Esophagus squamous epithelium (tissue), 5 donors: ENCODE measurements around the gene NTMT1. TPM values are rescaled to one million over a fixed set of nuclear protein-coding genes. Genes with fewer than 3 reads are reported as not detected.
"Not testable (repeated sequence)": the region's sequence is repeated elsewhere in the genome, so short reads cannot be mapped to it uniquely, and the experiment has no call there.

Experiments used
- DNase-seq: peaks from one replicate; lab custom pipeline; 2025; lab: John Stamatoyannopoulos, UW
- H3K27ac ChIP-seq, 4 donors: fragments of 200-600 bp; sonication (generic); one replicate each; pipeline ENCODE4 v1.5.1; 2016 to 2019; ENCODE audit warnings: mild to moderate bottlenecking in 1 of 4
- H3K27me3 ChIP-seq, 4 donors: fragments of 200-600 bp; sonication (generic); 1 replicate in 3 of 4; 2 replicates in 1 of 4; pipeline versions ENCODE4 v1.5.1 to v1.6.0; 2017 to 2021; ENCODE audit warnings: antibody characterized with exemption in 1 of 4
- H3K36me3 ChIP-seq, 3 donors: fragments of 200-600 bp; sonication (generic); one replicate each; pipeline ENCODE4 v1.5.1; 2016 to 2019
- H3K4me1 ChIP-seq, 3 donors: fragments of 200-600 bp; sonication (generic); one replicate each; pipeline ENCODE4 v1.5.1; 2017 to 2019
- H3K4me3 ChIP-seq, 4 donors: fragments of 200-600 bp; sonication (generic); 1 replicate in 3 of 4; 2 replicates in 1 of 4; pipeline ENCODE4 v1.5.1; 2016 to 2019; ENCODE audit warnings: mild to moderate bottlenecking in 2 of 4, moderate library complexity in 1 of 4
- H3K9me3 ChIP-seq, 3 donors: fragments of 200-600 bp; sonication (generic); one replicate each; pipeline ENCODE4 v1.5.1; 2016 to 2019
- POLR2A ChIP-seq, 4 donors: fragments of 450-650 bp; IDR thresholded peaks; one replicate each; pipeline ENCODE4 v1.6.1; 2017; ENCODE audit warnings: antibody characterized with exemption in 4 of 4, mild to moderate bottlenecking in 4 of 4, moderate library complexity in 3 of 4
- WGBS, 2 donors: methylation state at CpG; one replicate each; pipeline ENCODE4 v1.1.5; 2018; 5-methylcytosine and 5-hydroxymethylcytosine counted together
- intact Hi-C: fragments of 100-400 bp; cut with DNase I; formaldehyde crosslinking; loops from one replicate; pipeline ENCODE4 v1.15.0; 2022
- total RNA-seq, 4 donors: library from RNA; depleted of rRNA; stranded (reverse); fragments of >200 nt; gene quantifications; one replicate each; pipeline ENCODE4 v1.1.0, GENCODE V29; 2016
- TF ChIP-seq, protein P1 (sequence below), 6 experiments: fragments of 450-650 bp in 4 of 6; fragments of 200-600 bp in 2 of 6; sonication (generic) in 2 of 6; IDR thresholded peaks; one replicate each; pipeline ENCODE4 v1.5.1; 2016 to 2019; ENCODE audit warnings: antibody characterized with exemption in 6 of 6, mild to moderate bottlenecking in 4 of 6, moderate library complexity in 4 of 6
- donor health status: DM: yes; HTN: yes; CAD: no.

The NTMT1 gene
- total RNA-seq, 4 donors from 2014 or later: 14.0 to 17.6 (median 16.0) TPM

GRCh38 chr9:129631674-129632129 lies 5.7 kb downstream of the NTMT1 start:
- intact Hi-C loops: no loop called here

GRCh38 chr9:129632460-129632859 lies 6.5 kb downstream of the NTMT1 start:
- intact Hi-C loops: no loop called here
- Histone ChIP-seq H3K4me1 (peaks cover 15 to 61% (median 32%) of the 10 kb centered on the region in 3 donors), H3K27me3 (no peaks in the 10 kb centered on the region), H3K9me3 (no peaks in the 10 kb centered on the region), H3K4me3 (no peak overlapping the region), H3K36me3 (peaks cover 25 to 52% (median 38%) of the 10 kb centered on the region in 3 donors), H3K27ac (no peak overlapping the region)
- no peak for DNase-seq
- no peak for TF ChIP-seq POLR2A (IDR thresholded peaks at IDR 0.05)
- 82 to 92% methylated on average over 4 to 5 of the region's 13 CpGs for WGBS, 2 donors

More at GRCh38 chr9:129631674-129632129, 5.7 kb downstream of the NTMT1 start:
- H3K4me1 ChIP-seq: peaks cover 22 to 61% (median 40%) of the 10 kb centered on the region in 3 donors
- H3K9me3 ChIP-seq: no peaks in the 10 kb centered on the region
- no peak for DNase-seq
- 43 to 52% methylated on average over 13 to 14 of the region's 19 CpGs for WGBS, 2 donors
- TF ChIP-seq, protein P1, sequence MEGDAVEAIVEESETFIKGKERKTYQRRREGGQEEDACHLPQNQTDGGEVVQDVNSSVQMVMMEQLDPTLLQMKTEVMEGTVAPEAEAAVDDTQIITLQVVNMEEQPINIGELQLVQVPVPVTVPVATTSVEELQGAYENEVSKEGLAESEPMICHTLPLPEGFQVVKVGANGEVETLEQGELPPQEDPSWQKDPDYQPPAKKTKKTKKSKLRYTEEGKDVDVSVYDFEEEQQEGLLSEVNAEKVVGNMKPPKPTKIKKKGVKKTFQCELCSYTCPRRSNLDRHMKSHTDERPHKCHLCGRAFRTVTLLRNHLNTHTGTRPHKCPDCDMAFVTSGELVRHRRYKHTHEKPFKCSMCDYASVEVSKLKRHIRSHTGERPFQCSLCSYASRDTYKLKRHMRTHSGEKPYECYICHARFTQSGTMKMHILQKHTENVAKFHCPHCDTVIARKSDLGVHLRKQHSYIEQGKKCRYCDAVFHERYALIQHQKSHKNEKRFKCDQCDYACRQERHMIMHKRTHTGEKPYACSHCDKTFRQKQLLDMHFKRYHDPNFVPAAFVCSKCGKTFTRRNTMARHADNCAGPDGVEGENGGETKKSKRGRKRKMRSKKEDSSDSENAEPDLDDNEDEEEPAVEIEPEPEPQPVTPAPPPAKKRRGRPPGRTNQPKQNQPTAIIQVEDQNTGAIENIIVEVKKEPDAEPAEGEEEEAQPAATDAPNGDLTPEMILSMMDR (IDR thresholded peaks at IDR 0.05): no peak
- no peak for TF ChIP-seq POLR2A (IDR thresholded peaks at IDR 0.05)
- H3K4me3 ChIP-seq: peak overlapping the region in 1 of 4 donors; percentile 12
- H3K27ac ChIP-seq: peak overlapping the region in 3 of 4 donors; percentile 5 to 43 (median 38)
- no peaks in the 10 kb centered on the region for H3K27me3 ChIP-seq
- peaks cover 17 to 45% (median 30%) of the 10 kb centered on the region in 3 donors for H3K36me3 ChIP-seq

GRCh38 chr9:129633207-129633606 lies 7.2 kb downstream of the NTMT1 start:
- no peak for DNase-seq
- TF ChIP-seq, protein P1 (IDR thresholded peaks at IDR 0.05): no peak
- no peak for TF ChIP-seq POLR2A (IDR thresholded peaks at IDR 0.05)
- Histone ChIP-seq H3K27ac (no peak overlapping the region), H3K36me3 (peaks cover 28 to 60% (median 46%) of the 10 kb centered on the region in 3 donors), H3K4me3 (no peak overlapping the region), H3K9me3 (no peaks in the 10 kb centered on the region), H3K27me3 (no peaks in the 10 kb centered on the region), H3K4me1 (peaks cover 9 to 53% (median 25%) of the 10 kb centered on the region in 3 donors)
- intact Hi-C loops: no loop called here
- 95 to 96% methylated on average over 4 of the region's 4 CpGs for WGBS, 2 donors

DNA sequence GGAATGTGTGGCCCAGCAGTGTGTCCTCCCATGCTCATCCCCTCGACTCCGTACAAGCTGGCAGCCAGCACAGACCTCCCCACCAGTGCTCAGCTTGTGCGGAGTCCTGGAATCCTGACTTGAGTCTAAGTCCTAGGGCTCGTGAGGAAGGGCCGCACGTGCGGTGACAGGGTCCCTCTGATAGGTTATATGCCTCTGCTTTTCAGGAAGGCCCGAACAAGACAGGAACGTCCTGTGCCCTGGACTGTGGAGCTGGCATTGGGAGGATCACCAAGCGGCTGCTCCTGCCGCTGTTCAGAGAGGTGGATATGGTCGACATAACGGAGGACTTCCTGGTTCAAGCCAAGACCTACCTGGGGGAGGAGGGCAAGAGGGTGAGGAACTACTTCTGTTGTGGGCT lies 7.9 kb downstream of the NTMT1 start:
- TF ChIP-seq, protein P1 (IDR thresholded peaks at IDR 0.05): no peak
- TF ChIP-seq POLR2A (IDR thresholded peaks at IDR 0.05): no peak
- H3K27me3 ChIP-seq: no peaks in the 10 kb centered on the region
- DNase-seq: no peak
- H3K9me3 ChIP-seq: no peaks in the 10 kb centered on the region
- peaks cover 9 to 47% (median 21%) of the 10 kb centered on the region in 3 donors for H3K4me1 ChIP-seq
- H3K4me3 ChIP-seq: no peak overlapping the region
- H3K36me3 ChIP-seq: peaks cover 28 to 66% (median 48%) of the 10 kb centered on the region in 3 donors
- whole genome bisulfite sequencing, 2 donors: 60 to 74% methylated on average over 1 to 4 of the region's 13 CpGs
- intact Hi-C loops: no loop called here
- peak overlapping the region in 1 of 4 donors; percentile 5 for H3K27ac ChIP-seq

DNA sequence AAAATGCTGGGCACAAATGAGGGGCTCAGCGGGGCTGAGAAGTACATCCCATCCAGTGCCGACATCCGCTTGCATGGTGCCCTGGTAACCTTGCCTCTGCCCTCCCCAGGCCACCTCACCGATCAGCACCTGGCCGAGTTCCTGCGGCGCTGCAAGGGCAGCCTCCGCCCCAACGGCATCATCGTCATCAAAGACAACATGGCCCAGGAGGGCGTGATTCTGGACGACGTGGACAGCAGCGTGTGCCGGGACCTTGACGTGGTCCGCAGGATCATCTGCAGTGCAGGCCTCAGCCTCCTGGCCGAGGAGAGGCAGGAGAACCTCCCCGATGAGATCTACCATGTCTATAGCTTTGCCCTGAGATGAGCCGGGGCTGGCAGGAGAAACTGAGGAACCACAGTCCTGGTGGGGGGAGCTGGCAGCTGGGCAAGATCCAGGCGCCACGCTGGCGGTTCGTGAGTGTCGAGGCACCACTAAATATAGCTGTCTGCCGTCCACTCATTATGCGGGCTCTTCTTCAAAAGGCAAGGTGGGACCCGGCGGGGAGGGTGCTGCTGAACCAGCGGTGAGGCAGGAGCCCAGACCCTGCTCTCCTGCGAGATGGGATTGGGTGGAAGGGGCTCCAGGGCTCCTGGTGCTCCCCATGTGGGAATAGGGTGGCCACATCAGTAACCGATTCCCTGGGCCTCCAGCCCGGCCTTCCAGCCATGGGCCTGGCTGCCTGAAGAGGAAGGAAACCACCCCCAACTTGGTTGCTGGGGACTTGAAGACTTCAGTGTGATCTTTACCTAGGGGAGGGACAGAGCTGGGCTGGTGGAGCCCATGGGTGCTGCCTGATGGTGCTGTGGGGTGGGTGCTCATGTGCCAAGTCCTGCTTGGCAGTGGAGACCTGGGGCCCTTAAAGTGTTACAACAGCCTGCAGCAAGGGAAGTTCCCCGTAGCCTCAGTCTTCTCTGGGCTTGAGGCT lies 9.4 kb downstream of the NTMT1 start:
- intact Hi-C loops: no loop called here
- WGBS, 2 donors: 86 to 100% methylated on average over 2 to 13 of the region's 34 CpGs
- Histone ChIP-seq H3K36me3 (peaks cover 28 to 76% (median 48%) of the 10 kb centered on the region in 3 donors), H3K4me3 (no peak overlapping the region), H3K4me1 (peaks cover 15 to 47% (median 29%) of the 10 kb centered on the region in 3 donors), H3K9me3 (no peaks in the 10 kb centered on the region), H3K27me3 (no peaks in the 10 kb centered on the region), H3K27ac (no peak overlapping the region)
- TF ChIP-seq, protein P1 (IDR thresholded peaks at IDR 0.05): no peak
- no peak for TF ChIP-seq POLR2A (IDR thresholded peaks at IDR 0.05)
- no peak for DNase-seq

DNA sequence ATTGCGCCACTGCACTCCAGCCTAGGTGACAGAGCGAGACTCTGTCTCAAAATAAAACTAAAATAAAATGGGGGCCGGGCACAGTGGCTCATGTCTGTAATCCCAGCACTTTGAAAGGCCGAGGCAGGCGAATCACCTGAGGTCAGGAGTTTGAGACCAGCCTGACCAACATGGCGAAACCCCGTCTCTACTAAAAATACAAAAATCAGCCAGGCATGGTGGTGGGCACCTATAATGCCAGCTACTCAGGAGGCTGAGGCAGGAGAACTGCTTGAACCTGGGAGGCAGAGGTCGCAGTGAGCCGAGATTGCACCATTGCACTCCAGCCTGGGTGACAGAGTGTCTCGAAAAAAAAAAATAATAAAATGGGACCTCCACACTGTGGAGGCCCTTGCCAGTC lies 10.4 kb downstream of the NTMT1 start:
- DNase-seq, H3K4me3 ChIP-seq, intact Hi-C loops, H3K9me3 ChIP-seq, H3K27ac ChIP-seq, H3K27me3 ChIP-seq: not testable (repeated sequence)
- Histone ChIP-seq H3K36me3 (peaks cover 28 to 76% (median 48%) of the 10 kb centered on the region in 3 donors), H3K4me1 (peaks cover 19 to 47% (median 29%) of the 10 kb centered on the region in 3 donors)
- WGBS, 2 donors: 80 to 91% methylated on average over 9 of the region's 10 CpGs
